ENCODE data around the gene SMTNL2.

Gene SMTNL2

GRCh38 chr17:4545217-4545951, 38.9 kb upstream of the SMTNL2 start:
- no peak for DNase-seq (ENCODE audit: low read depth in 3 of 3, low spot score in 1 of 3)

- no peak for DNase-seq (ENCODE audit: low read depth in 3 of 3, low spot score in 1 of 3)
Observed at GRCh38 chr17:4547118-4547906, 37.0 kb upstream of the SMTNL2 start.

- no peak for DNase-seq (ENCODE audit: low read depth in 3 of 3, low spot score in 1 of 3)
Observed at GRCh38 chr17:4548061-4548461, 36.3 kb upstream of the SMTNL2 start.

- no peak for DNase-seq (ENCODE audit: low read depth in 3 of 3, low spot score in 1 of 3)
Observed at GRCh38 chr17:4548721-4549531, 35.4 kb upstream of the SMTNL2 start.

DNA sequence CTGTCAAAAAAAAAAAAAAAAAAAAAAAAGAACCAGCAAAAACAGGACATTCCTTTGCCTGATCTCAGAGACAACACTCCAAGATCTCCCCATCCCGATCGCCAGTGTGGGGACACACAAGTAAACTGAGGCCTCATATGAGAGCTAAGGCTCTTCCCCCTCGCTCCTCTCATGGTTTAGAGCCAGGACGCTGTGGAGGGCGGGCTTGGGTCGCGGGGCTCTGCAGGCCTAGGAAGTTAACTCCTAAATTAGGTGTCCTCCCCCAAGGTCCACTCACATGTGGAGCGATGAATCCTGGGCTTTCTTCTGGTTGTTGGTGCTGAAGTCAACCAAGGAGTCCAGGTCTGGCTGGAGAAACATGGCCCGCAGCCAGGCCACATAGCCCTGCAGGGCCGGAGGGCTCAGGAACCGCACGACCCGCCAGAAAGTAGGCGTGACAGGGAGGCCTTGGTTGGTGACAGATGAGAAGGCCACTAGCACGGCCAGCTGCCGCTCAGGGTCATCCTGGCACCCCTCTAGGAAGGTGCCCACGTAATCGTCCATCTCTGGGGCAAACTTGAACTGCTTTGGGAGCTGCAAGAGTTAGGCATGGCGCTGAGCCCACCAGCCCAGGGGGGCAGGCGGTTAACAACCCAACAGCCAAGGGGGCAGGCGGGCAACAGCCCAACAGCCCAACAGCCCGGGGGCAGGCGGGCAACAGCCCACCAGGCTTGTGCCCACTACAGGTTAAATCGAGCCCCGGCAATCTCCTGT, 34.4 kb upstream of the SMTNL2 start:
- DNase-seq (ENCODE audit: low read depth in 3 of 3, low spot score in 1 of 3), result no peak

DNA sequence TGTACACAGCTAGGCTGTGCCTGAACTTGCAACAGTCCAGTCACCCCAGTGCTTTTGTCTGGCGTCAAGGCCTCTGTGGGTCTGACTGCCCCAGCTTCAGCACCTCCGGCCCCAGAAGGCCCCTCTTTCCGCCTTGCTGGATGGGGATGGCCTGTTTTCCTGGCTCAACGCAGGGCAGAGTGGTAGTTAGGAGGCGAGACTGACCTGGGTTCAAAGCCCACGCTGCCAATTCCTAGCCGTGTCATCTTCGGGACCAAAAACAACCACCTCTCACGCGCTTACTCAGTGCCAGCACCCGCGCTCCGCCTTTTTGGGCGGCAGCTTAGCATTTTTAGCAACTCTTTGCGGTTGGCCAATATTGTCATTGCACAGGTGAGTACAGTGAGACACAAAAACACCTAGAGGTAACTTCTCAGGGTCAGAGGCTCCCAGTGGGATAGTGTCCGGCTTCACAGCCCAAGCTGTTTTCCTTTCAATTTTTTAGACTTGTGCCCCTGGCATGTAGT, 33.7 kb upstream of the SMTNL2 start:
- DNase-seq (ENCODE audit: low read depth in 3 of 3, low spot score in 1 of 3), result no peak

DNA sequence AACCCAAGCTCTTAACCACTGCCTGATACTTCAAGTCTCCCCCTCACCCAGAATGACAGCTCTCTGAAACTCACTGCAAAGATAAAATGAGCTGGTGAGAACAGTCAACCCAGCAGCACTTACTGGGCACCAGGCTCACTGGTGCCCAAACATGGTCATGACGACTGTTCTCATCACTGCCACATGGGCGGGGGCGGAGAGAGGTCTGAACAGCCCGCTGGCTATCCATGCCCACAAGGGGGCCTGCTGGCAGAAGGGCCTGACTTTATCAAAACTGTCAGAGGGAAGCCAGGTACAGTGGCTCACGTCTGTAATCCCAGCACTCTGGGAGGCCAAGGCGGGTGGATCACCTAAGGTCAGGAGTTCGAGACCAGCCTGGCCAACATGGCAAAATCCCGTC, 33.2 kb upstream of the SMTNL2 start:
- DNase-seq (ENCODE audit: low read depth in 3 of 3, low spot score in 1 of 3), result no peak

DNA sequence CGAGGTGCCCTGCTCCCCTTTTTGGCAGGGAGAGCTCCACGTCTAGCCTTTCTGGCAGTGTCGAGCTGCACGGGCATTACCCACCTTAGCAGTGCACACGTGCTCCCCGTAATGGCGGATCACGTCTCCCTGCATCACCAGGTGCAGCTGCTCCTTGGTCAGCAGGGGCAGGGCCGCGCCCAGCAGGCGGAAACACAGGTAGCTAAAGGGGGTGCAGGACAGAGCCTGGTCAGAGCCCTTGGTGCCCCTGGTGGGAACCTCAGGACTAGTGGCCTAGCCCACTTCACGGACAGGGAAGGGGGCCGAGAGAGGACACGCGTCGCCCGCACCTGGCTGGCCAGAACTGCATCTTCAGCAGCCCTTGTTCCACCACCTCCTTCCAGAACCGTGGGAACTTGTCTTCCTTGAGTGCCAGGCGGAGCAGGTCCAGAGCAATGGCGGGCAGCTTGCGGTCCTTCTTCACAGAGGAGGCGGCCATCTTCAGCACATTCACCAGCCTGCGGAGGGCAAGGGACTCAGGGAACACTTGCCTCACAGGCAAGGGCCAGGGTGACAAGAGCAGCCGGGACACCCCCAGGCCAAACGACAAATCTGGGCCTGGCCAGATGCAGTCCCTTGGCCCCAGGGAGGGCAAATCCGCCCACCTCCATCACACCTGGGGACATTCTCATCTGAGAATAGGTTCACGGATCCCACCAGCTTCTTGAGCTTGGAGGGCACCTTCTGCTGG, 32.4 kb upstream of the SMTNL2 start:
- DNase-seq (ENCODE audit: low read depth in 3 of 3, low spot score in 1 of 3), result no peak

- no peak for DNase-seq (ENCODE audit: low read depth in 3 of 3, low spot score in 1 of 3)
Observed at GRCh38 chr17:4553669-4554068, 30.7 kb upstream of the SMTNL2 start.

GRCh38 chr17:4554441-4554996, 29.8 kb upstream of the SMTNL2 start:
- DNase-seq (ENCODE audit: low read depth in 3 of 3, low spot score in 1 of 3), result no peak

DNA sequence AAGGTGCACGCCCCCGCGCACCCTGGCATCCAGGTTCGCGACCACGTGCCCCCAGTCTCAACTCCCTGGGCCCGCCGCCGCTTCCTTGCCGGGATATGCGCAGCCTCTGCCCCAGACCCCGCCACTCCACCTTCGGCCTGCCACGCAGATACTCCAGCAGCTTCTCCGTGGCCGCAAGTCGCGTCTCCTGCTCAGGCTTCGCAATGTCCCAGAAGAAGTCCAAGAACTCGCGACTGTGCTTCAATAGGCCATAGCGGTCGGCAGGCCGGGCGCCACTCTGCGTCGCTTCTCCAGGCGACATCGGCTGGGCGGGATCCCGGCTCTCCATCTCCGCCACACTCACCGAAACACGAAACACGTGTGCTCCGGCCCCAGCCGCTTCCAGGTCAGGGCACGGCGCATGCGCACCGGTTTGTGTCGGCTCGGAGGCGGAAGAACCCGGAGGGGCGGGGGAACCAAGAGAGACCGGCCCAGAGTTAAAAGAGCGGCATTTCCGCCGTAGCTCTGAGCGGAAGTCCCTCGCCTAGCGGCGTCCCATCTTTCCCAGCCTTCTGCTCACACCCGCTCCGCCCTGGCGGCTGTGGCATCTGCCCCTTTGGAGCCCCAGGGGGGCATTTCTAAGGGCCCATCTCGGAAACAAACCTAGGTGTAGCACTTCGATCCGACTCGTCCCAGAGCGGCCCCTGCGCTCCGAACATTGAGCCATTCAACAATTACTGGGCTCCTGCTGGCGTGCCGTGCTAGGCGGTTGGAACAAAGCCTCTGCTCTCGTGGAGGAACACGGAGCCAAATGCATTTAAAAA, 29.1 kb upstream of the SMTNL2 start, which contains the start of gene MYBBP1A:
Gene MYBBP1A (minus strand): TSS at position 388 of the 803 bp plus-strand sequence. CDS start 60 bp downstream, at position 328.
- peak; percentile 91 to 95 (median 93) for DNase-seq (ENCODE audit: low read depth in 3 of 3, low spot score in 1 of 3)

GRCh38 chr17:4555873-4556759, 28.2 kb upstream of the SMTNL2 start:
- DNase-seq (ENCODE audit: low read depth in 3 of 3, low spot score in 1 of 3), result no peak

GRCh38 chr17:4556996-4557395, 27.3 kb upstream of the SMTNL2 start:
- DNase-seq (ENCODE audit: low read depth in 3 of 3, low spot score in 1 of 3), result no peak

GRCh38 chr17:4557626-4558346, 26.5 kb upstream of the SMTNL2 start:
- DNase-seq (ENCODE audit: low read depth in 3 of 3, low spot score in 1 of 3), result no peak

- no peak for DNase-seq (ENCODE audit: low read depth in 3 of 3, low spot score in 1 of 3)
Observed at GRCh38 chr17:4558347-4558971, 25.9 kb upstream of the SMTNL2 start.

GRCh38 chr17:4559139-4559791, 25.1 kb upstream of the SMTNL2 start:
- no peak for DNase-seq (ENCODE audit: low read depth in 3 of 3, low spot score in 1 of 3)

Measured in stimulated activated CD4-positive, alpha-beta T cell treated with anti-CD3 and anti-CD28 coated beads, TNF-alpha, amount 100 ng/mL, for 1 hour (primary cell).